Ramos (cell line): ENCODE measurements around the gene TLCD2.
"Not testable (repeated sequence)": the region's sequence is repeated elsewhere in the genome, so short reads cannot be mapped to it uniquely, and the experiment has no call there.

Experiments
- in situ Hi-C: fragments of 300-500 bp; cut with MboI; formaldehyde crosslinking; loops from one replicate; pipeline ENCODE4 v1.14.3; 2022; ENCODE audit warnings: low sequenced_read_pairs; ENCODE audit not compliant: unreplicated experiment

The TLCD2 gene

GRCh38 chr17:1709971-1710806, at the start of gene TLCD2:
Gene TLCD2 (minus strand): TSS chr17:1710377. CDS start chr17:1710242, 135 bp downstream.
- in situ Hi-C loops: loop anchor here (25.0 kb wide), 1 partner anchor 327 kb away; the partner anchor contains the start of genes DPH1, OVCA2 and RTN4RL1

GRCh38 chr17:1759529-1759928, 49.4 kb upstream of the TLCD2 start:
- in situ Hi-C loops: no loop called here

GRCh38 chr17:1758807-1759206, 48.6 kb upstream of the TLCD2 start:
- in situ Hi-C loops: no loop called here

- in situ Hi-C loops: no loop called here
These were observed 45.7 kb upstream of the TLCD2 start for GRCh38 chr17:1755827-1756262.

- in situ Hi-C loops: no loop called here
These were observed 45.2 kb upstream of the TLCD2 start for GRCh38 chr17:1755252-1755826.

- in situ Hi-C loops: no loop called here
These were observed 44.4 kb upstream of the TLCD2 start for GRCh38 chr17:1754430-1755112.

- in situ Hi-C loops: no loop called here
These were observed 43.7 kb upstream of the TLCD2 start for GRCh38 chr17:1753767-1754429.

- in situ Hi-C loops: no loop called here
These were observed 42.5 kb upstream of the TLCD2 start for GRCh38 chr17:1752425-1753262.

GRCh38 chr17:1750628-1751027, 40.5 kb upstream of the TLCD2 start:
- in situ Hi-C loops: no loop called here

GRCh38 chr17:1746975-1747543, 36.9 kb upstream of the TLCD2 start:
- in situ Hi-C loops: no loop called here

GRCh38 chr17:1745513-1746020, 35.4 kb upstream of the TLCD2 start:
- in situ Hi-C loops: no loop called here

- in situ Hi-C loops: no loop called here
These were observed 34.7 kb upstream of the TLCD2 start for GRCh38 chr17:1744551-1745512.

- in situ Hi-C loops: no loop called here
These were observed 32.9 kb upstream of the TLCD2 start for GRCh38 chr17:1743088-1743439.

- in situ Hi-C loops: no loop called here
These were observed 32.4 kb upstream of the TLCD2 start, which contains the start of gene SERPINF2 for GRCh38 chr17:1742371-1743087. Gene SERPINF2 (plus strand): TSS chr17:1742871. CDS start chr17:1744996, 2,125 bp downstream.

- in situ Hi-C loops: not testable (repeated sequence)
These were observed 31.7 kb upstream of the TLCD2 start for GRCh38 chr17:1741899-1742298.

GRCh38 chr17:1737531-1738291, 27.5 kb upstream of the TLCD2 start:
- in situ Hi-C loops: no loop called here
